Fibroblast of skin of left biceps (primary cell): ENCODE results near the gene STX8.
"Not testable (repeated sequence)": the region's sequence is repeated elsewhere in the genome, so short reads cannot be mapped to it uniquely, and the experiment has no call there.

Experiments used
- DNase-seq, 2 experiments: peaks; one replicate each; pipeline ENCODE4 v3.0.0-alpha.2; 2013; ENCODE audit warnings: low read depth in 2 of 2

STX8 gene

GRCh38 chr17:9575381-9576101 lies at the start of gene STX8:
Gene STX8, minus strand, starts transcription at chr17:9575820. Its CDS starts 12 bp downstream, at chr17:9575808.
- DNase-seq, result peak; percentile 63 to 66

- no peak for DNase-seq
These were observed 47.3 kb upstream of the STX8 start for GRCh38 chr17:9622961-9623360.

- no peak for DNase-seq
These were observed 39.9 kb upstream of the STX8 start for GRCh38 chr17:9615486-9615885.

GRCh38 chr17:9612006-9612405 lies 36.4 kb upstream of the STX8 start:
- DNase-seq, result no peak

- DNase-seq, result no peak
These were observed 35.9 kb upstream of the STX8 start for GRCh38 chr17:9611557-9611956.

- DNase-seq, result not testable (repeated sequence)
These were observed 31.4 kb upstream of the STX8 start for GRCh38 chr17:9607058-9607457.

GRCh38 chr17:9606453-9606852 lies 30.8 kb upstream of the STX8 start:
- DNase-seq, result no peak

- not testable (repeated sequence) for DNase-seq
These were observed 29.0 kb upstream of the STX8 start for GRCh38 chr17:9604583-9604982.

- DNase-seq, result no peak
These were observed 23.0 kb upstream of the STX8 start for GRCh38 chr17:9598661-9599060.

- DNase-seq, result not testable (repeated sequence)
These were observed 22.0 kb upstream of the STX8 start for GRCh38 chr17:9597638-9598037.

- no peak for DNase-seq
These were observed 18.4 kb upstream of the STX8 start for GRCh38 chr17:9594065-9594464.

- no peak for DNase-seq
These were observed 12.5 kb upstream of the STX8 start for GRCh38 chr17:9587969-9588656.

GRCh38 chr17:9577373-9577709 lies 1.7 kb upstream of the STX8 start:
- DNase-seq, result no peak

GRCh38 chr17:9576521-9577372 lies 1.1 kb upstream of the STX8 start, which contains the start of gene CFAP52:
Gene CFAP52, plus strand, starts transcription at chr17:9576642. Its CDS starts 54 bp downstream, at chr17:9576696.
- no peak for DNase-seq

- no peak for DNase-seq
These were observed 4.4 kb downstream of the STX8 start for GRCh38 chr17:9571201-9571600.

GRCh38 chr17:9568957-9569588 lies 6.5 kb downstream of the STX8 start:
- DNase-seq, result no peak

GRCh38 chr17:9568004-9568403 lies 7.6 kb downstream of the STX8 start:
- DNase-seq, result no peak

- DNase-seq, result not testable (repeated sequence)
These were observed 8.9 kb downstream of the STX8 start for GRCh38 chr17:9566739-9567138.

GRCh38 chr17:9566067-9566466 lies 9.6 kb downstream of the STX8 start:
- DNase-seq, result no peak

GRCh38 chr17:9564104-9564503 lies 11.5 kb downstream of the STX8 start:
- DNase-seq, result no peak

GRCh38 chr17:9557857-9558256 lies 17.8 kb downstream of the STX8 start:
- DNase-seq, result peak; percentile 57 to 72
